ENCODE results near the gene SCN4B.

- no peak for TF ChIP-seq EZH2 (IDR thresholded peaks at IDR 0.05; ENCODE audit: low read length, missing control alignments)
- no peak for TF ChIP-seq CTCF (conservative IDR thresholded peaks at IDR 0.05 in 1 of 2, IDR thresholded peaks at IDR 0.05 in 1 of 2; ENCODE audit: low read depth in 1 of 2, low read length in 2 of 2)
Observed at GRCh38 chr11:118200901-118201680, 48.5 kb upstream of the SCN4B start.

Data from fibroblast of lung (primary cell).